Gastroesophageal sphincter (tissue), 3 donors: ENCODE results near the gene C1RL.

Experiments
- CTCF ChIP-seq, 4 experiments: fragments of 200-600 bp in 2 of 4; fragments of 450-650 bp in 2 of 4; sonication (generic) in 1 of 4; IDR thresholded peaks; one replicate each; pipeline ENCODE4 v1.5.1; 2017 to 2019; ENCODE audit warnings: antibody characterized with exemption in 4 of 4, mild to moderate bottlenecking in 2 of 4, moderate library complexity in 2 of 4
- EP300 ChIP-seq: sonication (generic); formaldehyde crosslinking; IDR thresholded peaks from one replicate; pipeline ENCODE4 v1.6.1; 2017; ENCODE audit warnings: antibody characterized with exemption, mild to moderate bottlenecking
- POLR2A ChIP-seq, 2 donors: fragments of 450-650 bp; IDR thresholded peaks; one replicate each; pipeline ENCODE4 v1.6.1; 2017; ENCODE audit warnings: antibody characterized with exemption in 2 of 2, mild to moderate bottlenecking in 2 of 2, moderate library complexity in 1 of 2
- POLR2AphosphoS5 ChIP-seq: sonication (generic); formaldehyde crosslinking; IDR thresholded peaks from one replicate; pipeline ENCODE4 v1.6.1; 2017; ENCODE audit warnings: antibody characterized with exemption

GRCh38 chr12:7114008-7114407, 5.0 kb upstream of the C1RL start:
- TF ChIP-seq CTCF (IDR thresholded peaks at IDR 0.05) = no peak
- no peak for TF ChIP-seq POLR2A (IDR thresholded peaks at IDR 0.05)
- TF ChIP-seq EP300 = no peak
- TF ChIP-seq POLR2AphosphoS5 = no peak
